SK-N-DZ (cell line): ENCODE results near the gene TRMT44.
A peak's percentile ranks its signal among the peaks of the same experiment; 100 is the strongest.

ENCODE experiments used
- DNase-seq: peaks from one replicate; pipeline ENCODE4 v3.0.0-alpha.2; 2015; ENCODE audit warnings: low spot score

TRMT44 gene

GRCh38 chr4:8435656-8436121 is 4.9 kb upstream of the TRMT44 start:
- DNase-seq: no peak

GRCh38 chr4:8437281-8437680 is 3.3 kb upstream of the TRMT44 start:
- no peak for DNase-seq

DNA sequence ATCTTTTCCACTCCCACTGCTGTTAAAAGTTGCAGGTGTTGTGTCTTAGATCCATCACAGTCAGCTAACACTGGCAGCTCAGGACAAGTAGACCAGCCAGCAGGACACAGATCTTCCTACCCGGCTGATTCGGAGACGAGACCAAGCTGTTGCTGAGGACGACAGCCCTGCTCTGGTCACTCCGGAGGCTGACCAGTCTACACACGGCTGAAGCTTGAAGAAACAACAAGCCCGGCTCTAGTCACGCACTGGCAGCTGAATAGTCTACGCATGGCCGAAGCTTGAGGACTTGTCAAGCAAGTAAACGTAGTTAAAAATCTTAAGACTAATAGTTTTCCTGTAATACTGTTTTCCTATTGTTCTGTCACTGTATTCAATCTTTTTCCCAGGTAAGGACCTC is 1.8 kb upstream of the TRMT44 start:
- no peak for DNase-seq

- DNase-seq: no peak
These were observed 1.4 kb upstream of the TRMT44 start for GRCh38 chr4:8439168-8439567.

DNA sequence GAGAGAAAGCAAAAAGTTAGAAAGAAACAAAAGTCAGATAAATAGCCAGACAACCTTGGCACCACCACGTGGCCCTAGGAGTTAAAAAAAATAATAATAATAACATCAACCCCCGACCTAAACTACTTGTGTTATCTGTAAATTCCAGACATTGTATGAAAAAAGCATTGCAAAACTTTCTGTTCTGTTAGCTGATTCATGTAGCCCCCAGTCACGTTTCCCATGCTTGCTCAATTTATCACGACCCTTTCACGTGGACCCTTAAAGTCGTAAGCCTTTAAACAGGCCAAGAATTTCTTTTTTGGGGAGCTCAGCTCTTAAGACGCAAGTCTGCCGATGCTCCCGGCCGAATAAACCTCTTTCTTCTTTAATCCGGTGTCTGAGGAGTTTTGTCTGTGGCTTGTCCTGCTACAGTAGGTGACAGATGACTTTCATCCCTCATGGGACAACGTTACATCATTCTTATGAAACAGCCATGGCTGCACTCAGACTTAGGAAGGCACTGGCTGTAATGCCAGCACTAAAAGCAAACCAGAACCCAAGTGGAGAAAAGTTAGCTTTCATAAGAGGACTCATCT is 574 bp upstream of the TRMT44 start:
- DNase-seq: no peak

- DNase-seq: no peak
These were observed 1.0 kb downstream of the TRMT44 start for GRCh38 chr4:8441499-8442091.

- DNase-seq: no peak
These were observed 2.2 kb downstream of the TRMT44 start for GRCh38 chr4:8442596-8443358.

DNA sequence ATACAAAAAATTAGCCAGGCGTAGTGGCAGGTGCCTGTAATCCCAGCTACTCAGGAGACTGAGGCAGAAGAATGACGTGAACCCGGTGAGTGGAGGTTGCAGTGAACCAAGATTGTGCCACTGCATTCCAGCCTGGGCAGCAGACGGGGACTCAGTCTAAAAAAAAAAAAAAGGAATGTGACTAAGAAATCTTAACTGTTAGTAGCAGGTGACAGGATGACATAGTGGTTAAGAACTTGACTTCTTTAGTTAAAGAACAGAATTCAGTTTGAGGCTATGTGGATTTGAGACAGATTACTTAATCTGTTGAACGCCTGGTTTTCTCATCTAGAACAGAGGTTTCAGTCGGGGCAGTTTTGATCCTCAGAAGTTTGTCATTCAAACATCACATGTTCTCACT is 3.2 kb downstream of the TRMT44 start:
- DNase-seq: no peak

GRCh38 chr4:8446122-8446521 is 5.5 kb downstream of the TRMT44 start:
- DNase-seq: no peak

DNA sequence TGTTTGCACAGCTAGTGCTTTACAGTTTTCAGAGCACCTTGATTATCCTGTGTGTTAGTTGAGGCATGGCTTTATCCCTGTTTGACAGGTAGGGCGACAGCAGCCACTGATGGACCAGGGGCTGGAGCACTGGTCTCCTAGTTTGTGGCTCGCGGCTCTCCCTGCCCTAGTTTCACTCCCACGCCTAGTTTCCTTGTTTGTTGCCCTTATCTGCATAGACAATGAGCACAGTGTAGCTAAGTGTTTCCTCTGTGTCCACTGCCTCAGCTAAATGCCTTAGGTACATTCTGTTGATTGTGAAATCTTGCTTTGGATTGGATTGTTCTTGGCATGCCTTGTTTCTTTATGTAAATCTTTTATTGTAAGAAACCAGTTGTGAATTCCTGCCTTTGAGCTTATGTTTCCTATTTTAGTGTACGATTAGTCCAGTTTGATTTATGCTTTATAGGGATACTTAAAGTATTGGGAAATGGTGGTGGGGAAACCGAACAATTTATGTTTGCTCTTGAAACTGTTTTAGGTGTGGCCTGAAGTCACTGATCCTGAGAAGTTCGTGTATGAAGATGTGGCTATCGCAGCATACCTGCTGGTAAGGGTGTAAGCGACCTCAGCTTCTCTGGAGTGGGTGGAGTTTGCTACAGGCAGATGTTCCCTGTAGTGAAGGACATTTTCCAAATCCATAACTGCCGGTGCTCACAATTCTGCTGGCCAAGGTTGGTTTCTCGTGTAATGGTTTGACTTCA is 11.0 kb downstream of the TRMT44 start:
- no peak for DNase-seq

- DNase-seq: no peak
These were observed 13.4 kb downstream of the TRMT44 start for GRCh38 chr4:8453957-8454356.

DNA sequence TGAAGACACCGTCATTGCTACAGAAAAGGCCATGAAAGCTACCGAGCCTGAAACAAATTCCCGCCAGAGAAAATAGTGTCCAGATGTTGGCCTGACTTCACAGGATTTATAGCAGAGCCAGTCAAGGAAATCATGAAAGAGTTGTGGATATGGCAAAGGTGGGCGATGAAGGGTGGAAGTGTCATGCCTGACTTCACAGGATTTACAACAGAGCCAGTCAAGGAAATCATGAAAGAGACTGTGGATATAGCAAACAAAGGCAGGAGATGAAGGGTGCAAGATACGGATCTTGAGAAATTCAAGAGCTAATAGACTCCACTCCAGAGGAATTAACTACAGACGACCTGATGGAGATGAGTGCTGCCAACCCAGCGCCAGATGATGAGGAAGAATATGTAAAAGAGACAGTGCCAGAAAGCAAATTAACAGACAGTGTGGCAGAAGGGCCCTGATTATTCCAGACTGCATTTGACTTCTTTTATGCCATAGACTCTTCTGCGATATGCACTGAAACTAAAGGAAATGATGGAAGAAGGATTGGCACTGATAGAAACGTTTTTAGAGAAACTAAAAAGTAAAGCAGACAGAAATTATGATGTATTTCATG is 17.2 kb downstream of the TRMT44 start:
- DNase-seq: peak; percentile 68

DNA sequence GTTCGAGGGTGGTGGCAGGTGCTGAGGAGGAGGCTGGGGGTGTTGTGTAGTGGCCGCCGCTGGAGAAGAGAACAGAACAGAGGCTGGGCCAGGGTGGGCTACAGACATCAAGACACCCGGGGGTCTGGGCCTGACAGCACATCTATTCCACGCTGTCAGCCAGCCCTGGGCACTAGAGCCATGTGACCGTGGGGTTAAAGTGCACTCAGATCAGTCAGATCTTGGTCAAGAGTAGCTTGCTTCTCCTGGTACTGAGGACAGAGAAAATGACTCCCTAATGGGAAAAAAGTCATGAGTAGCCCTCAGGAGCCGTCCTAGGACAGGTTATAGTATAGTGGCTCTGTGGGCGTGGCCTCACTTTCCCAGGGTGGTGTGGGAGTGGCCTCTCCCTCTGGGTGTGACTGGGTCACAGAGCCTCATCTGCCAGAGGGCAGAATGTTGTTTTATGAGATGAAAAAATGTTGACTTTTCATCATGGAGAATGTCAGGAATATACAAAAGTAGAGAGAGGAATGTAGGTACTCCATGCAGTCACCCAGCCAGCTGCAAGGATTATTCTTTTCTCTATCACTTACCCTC is 19.4 kb downstream of the TRMT44 start:
- DNase-seq: no peak

DNA sequence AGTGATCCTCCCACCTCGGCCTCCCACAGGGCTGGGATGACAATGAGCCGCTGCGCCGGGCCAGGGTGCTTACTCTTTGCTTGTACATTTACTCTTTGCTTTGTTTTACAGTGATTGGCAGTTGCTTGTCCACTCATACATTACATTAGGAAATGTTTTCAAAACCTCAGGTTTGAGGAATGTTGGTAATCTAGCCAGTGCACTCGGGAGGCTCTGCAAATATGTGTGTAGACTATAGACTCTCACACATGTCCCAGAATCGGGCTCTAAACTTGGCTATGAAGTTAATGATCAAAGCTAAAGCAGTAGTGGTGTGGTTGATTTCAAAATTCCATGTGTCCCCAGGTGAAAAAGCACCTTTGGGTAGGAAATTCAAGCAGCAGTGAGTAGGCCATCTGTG is 20.5 kb downstream of the TRMT44 start:
- DNase-seq: no peak

DNA sequence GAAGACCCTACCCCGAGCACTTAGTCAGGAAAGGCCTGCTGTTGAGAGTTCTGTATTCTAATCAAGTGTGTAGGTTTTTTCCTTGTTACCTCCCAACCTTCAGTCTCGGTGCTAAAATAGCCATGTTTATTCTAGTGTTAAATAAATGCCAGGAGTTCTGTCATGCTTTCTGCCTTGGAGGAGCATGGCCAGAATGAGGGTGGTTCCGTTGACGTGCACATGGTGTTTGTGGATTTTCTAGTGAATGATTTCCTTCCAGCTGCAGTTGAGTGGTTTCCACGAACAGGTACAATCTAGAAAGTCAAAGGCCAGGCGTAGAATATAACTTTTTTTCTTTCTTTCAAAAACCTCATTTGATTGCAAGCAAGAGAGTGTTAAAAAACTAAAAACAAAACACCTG is 21.0 kb downstream of the TRMT44 start:
- DNase-seq: no peak

- no peak for DNase-seq
These were observed 23.2 kb downstream of the TRMT44 start for GRCh38 chr4:8463811-8464210.

GRCh38 chr4:8464381-8464780 is 23.8 kb downstream of the TRMT44 start:
- no peak for DNase-seq

- DNase-seq: no peak
These were observed 25.3 kb downstream of the TRMT44 start for GRCh38 chr4:8465615-8466611.

- no peak for DNase-seq
These were observed 26.4 kb downstream of the TRMT44 start for GRCh38 chr4:8467016-8467415.
